Astrocyte (in vitro differentiated cells and primary cell): Measurements from ENCODE around the gene NDUFV2. TPM values are rescaled to one million over a fixed set of nuclear protein-coding genes. Genes with fewer than 3 reads are reported as not detected.
A peak's percentile ranks its signal among the peaks of the same experiment; 100 is the strongest.

Experiments used
- DNase-seq: peaks from one replicate; pipeline ENCODE4 v3.0.0-alpha.2; 2010; ENCODE audit warnings: low read depth
- FAIRE-seq: peaks from 2 replicates; lab custom pipeline; 2011; peaks lifted over from hg19 to GRCh38; lab: Jason Lieb, UNC
- H2AFZ ChIP-seq: 2 replicates; pipeline ENCODE4 v1.6.0; 2012; ENCODE audit warnings: low read depth, low read length, inconsistent platforms
- H3K27ac ChIP-seq: 2 replicates; pipeline ENCODE4 v1.5.1; 2011; ENCODE audit warnings: low read depth, low read length, inconsistent platforms
- H3K27me3 ChIP-seq: 2 replicates; pipeline ENCODE4 v1.6.0; 2011; ENCODE audit warnings: low read length, inconsistent platforms; ENCODE audit not compliant: insufficient read depth
- H3K36me3 ChIP-seq: 2 replicates; pipeline ENCODE4 v1.5.1; 2011; ENCODE audit warnings: low read length, inconsistent platforms; ENCODE audit not compliant: insufficient read depth
- H3K4me1 ChIP-seq: 2 replicates; pipeline ENCODE4 v1.5.1; 2011; ENCODE audit warnings: low read length, inconsistent platforms; ENCODE audit not compliant: insufficient read depth
- H3K4me2 ChIP-seq: 2 replicates; pipeline ENCODE4 v1.6.0; 2012; ENCODE audit warnings: low read length, inconsistent platforms
- H3K4me3 ChIP-seq: 2 replicates; pipeline ENCODE4 v1.5.1; 2011; ENCODE audit warnings: low read depth, mild to moderate bottlenecking, low read length, inconsistent platforms; ENCODE audit not compliant: insufficient read depth
- H3K79me2 ChIP-seq: 2 replicates; pipeline ENCODE4 v1.6.0; 2012; ENCODE audit warnings: mild to moderate bottlenecking, low read length, inconsistent platforms; ENCODE audit not compliant: insufficient read depth
- H3K9ac ChIP-seq: 2 replicates; pipeline ENCODE4 v1.6.0; 2012; ENCODE audit warnings: mild to moderate bottlenecking, low read length, inconsistent platforms
- H3K9me3 ChIP-seq: 2 replicates; pipeline ENCODE4 v1.5.1; 2012; ENCODE audit warnings: low read depth, mild to moderate bottlenecking, low read length, inconsistent platforms; ENCODE audit not compliant: insufficient read depth
- H4K20me1 ChIP-seq: 2 replicates; pipeline ENCODE4 v1.6.0; 2012; ENCODE audit warnings: low read length, inconsistent platforms; ENCODE audit not compliant: insufficient read depth
- H3K27ac Mint-ChIP-seq: one replicate; pipeline ENCODE4 v1.8.0; 2021; ENCODE audit warnings: mild to moderate bottlenecking, mixed read lengths; ENCODE audit not compliant: unreplicated experiment
- H3K27me3 Mint-ChIP-seq: one replicate; pipeline ENCODE4 v1.8.0; 2021; ENCODE audit warnings: low read depth, mixed read lengths; ENCODE audit not compliant: unreplicated experiment
- H3K36me3 Mint-ChIP-seq: one replicate; pipeline ENCODE4 v1.8.0; 2021; ENCODE audit warnings: low read depth, mixed read lengths; ENCODE audit not compliant: unreplicated experiment
- H3K4me1 Mint-ChIP-seq: one replicate; pipeline ENCODE4 v1.8.0; 2021; ENCODE audit warnings: low read depth, mixed read lengths; ENCODE audit not compliant: unreplicated experiment
- H3K4me3 Mint-ChIP-seq: one replicate; pipeline ENCODE4 v1.8.0; 2021; ENCODE audit warnings: mild to moderate bottlenecking, moderate library complexity, mixed read lengths; ENCODE audit not compliant: unreplicated experiment
- H3K9me3 Mint-ChIP-seq: one replicate; pipeline ENCODE4 v1.8.0; 2021; ENCODE audit warnings: mild to moderate bottlenecking, mixed read lengths; ENCODE audit not compliant: unreplicated experiment
- EZH2 ChIP-seq: IDR thresholded peaks from 2 replicates; pipeline ENCODE4 v1.6.1; 2012; ENCODE audit warnings: mild to moderate bottlenecking, low read length, inconsistent platforms; ENCODE audit not compliant: insufficient read depth
- total RNA-seq: library from RNA; stranded (reverse); gene quantifications from 2 replicates; pipeline ENCODE4 v1.2.1, GENCODE V29; 2021
- TF ChIP-seq, protein P1 (sequence below): IDR thresholded peaks from 2 replicates; pipeline ENCODE4 v1.5.1; 2011; ENCODE audit warnings: low read depth, mild to moderate bottlenecking, inconsistent platforms, low read length, moderate library complexity; ENCODE audit not compliant: insufficient read depth

The NDUFV2 gene
- total RNA-seq, 1 donor from 2014 or later = 120 TPM

DNA sequence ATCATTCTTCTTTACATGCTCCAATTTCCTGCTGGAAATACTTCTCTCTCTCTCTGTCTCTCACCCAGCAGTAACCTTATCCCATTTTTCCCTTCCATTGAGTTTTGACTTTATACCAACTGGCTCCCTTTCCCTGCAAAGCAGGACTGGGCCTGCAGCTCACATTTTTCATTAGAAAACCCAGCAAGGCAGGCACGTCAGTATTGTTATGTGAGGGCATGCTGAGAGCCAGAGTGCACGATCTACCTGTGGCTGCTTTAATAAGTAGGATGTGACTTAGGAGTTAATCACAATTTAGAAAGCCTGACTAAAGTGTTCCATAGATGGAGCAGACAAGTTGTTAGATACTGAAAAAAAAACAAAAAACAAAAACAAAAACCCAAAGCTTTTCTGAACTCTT lies 5.2 kb upstream of the NDUFV2 start:
- Histone ChIP-seq H3K9me3 (no peaks in the 10 kb centered on the region), H2AFZ (no peak overlapping the region), H3K4me3 (no peak overlapping the region), H3K4me2 (no peak overlapping the region), H3K36me3 (no peaks in the 10 kb centered on the region), H3K9ac (no peak overlapping the region), H3K4me1 (peaks cover 26% of the 10 kb centered on the region), H4K20me1 (no peaks in the 10 kb centered on the region), H3K27ac (no peak overlapping the region), H3K27me3 (no peaks in the 10 kb centered on the region), H3K79me2 (no peaks in the 10 kb centered on the region)
- Mint-ChIP-seq H3K27me3 (no peaks in the 10 kb centered on the region), H3K9me3 (peaks cover 1% of the 10 kb centered on the region), H3K36me3 (no peaks in the 10 kb centered on the region), H3K4me3 (no peak overlapping the region), H3K27ac (no peak overlapping the region), H3K4me1 (peaks cover 13% of the 10 kb centered on the region)
- no peak for TF ChIP-seq EZH2
- TF ChIP-seq, protein P1, sequence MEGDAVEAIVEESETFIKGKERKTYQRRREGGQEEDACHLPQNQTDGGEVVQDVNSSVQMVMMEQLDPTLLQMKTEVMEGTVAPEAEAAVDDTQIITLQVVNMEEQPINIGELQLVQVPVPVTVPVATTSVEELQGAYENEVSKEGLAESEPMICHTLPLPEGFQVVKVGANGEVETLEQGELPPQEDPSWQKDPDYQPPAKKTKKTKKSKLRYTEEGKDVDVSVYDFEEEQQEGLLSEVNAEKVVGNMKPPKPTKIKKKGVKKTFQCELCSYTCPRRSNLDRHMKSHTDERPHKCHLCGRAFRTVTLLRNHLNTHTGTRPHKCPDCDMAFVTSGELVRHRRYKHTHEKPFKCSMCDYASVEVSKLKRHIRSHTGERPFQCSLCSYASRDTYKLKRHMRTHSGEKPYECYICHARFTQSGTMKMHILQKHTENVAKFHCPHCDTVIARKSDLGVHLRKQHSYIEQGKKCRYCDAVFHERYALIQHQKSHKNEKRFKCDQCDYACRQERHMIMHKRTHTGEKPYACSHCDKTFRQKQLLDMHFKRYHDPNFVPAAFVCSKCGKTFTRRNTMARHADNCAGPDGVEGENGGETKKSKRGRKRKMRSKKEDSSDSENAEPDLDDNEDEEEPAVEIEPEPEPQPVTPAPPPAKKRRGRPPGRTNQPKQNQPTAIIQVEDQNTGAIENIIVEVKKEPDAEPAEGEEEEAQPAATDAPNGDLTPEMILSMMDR = no peak
- FAIRE-seq (no peak), DNase-seq (no peak)

DNA sequence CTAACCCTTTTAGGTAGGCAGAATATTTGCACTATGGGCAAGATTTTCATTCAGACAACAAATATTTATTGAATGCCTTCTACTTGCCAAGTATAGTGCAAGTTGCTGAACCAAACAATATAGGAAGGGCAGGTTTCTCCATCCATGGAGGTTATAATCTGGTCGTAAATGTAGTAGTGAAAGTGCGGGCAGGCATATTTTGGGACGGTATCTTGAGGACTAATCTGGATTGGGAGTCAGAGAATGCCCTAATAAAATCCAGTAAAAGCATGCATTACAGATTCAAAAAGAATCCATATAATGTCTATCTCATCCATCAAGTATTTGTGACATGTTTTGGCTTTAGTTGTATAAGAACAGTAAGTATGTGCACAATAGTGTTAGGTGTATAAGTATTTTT lies 1.7 kb upstream of the NDUFV2 start:
- Histone ChIP-seq H3K36me3 (no peaks in the 10 kb centered on the region), H3K4me2 (no peak overlapping the region), H3K4me3 (no peak overlapping the region), H3K79me2 (peaks cover 33% of the 10 kb centered on the region), H3K9ac (no peak overlapping the region), H3K9me3 (no peaks in the 10 kb centered on the region), H2AFZ (no peak overlapping the region), H3K27me3 (no peaks in the 10 kb centered on the region), H3K27ac (no peak overlapping the region), H4K20me1 (peaks cover 29% of the 10 kb centered on the region), H3K4me1 (peaks cover 16% of the 10 kb centered on the region)
- Mint-ChIP-seq H3K36me3 (no peaks in the 10 kb centered on the region), H3K4me3 (no peak overlapping the region), H3K27me3 (no peaks in the 10 kb centered on the region), H3K27ac (no peak overlapping the region), H3K9me3 (peaks cover 1% of the 10 kb centered on the region), H3K4me1 (peaks cover 7% of the 10 kb centered on the region)
- FAIRE-seq (no peak), DNase-seq (no peak)
- TF ChIP-seq EZH2 = no peak
- TF ChIP-seq, protein P1 = no peak

DNA sequence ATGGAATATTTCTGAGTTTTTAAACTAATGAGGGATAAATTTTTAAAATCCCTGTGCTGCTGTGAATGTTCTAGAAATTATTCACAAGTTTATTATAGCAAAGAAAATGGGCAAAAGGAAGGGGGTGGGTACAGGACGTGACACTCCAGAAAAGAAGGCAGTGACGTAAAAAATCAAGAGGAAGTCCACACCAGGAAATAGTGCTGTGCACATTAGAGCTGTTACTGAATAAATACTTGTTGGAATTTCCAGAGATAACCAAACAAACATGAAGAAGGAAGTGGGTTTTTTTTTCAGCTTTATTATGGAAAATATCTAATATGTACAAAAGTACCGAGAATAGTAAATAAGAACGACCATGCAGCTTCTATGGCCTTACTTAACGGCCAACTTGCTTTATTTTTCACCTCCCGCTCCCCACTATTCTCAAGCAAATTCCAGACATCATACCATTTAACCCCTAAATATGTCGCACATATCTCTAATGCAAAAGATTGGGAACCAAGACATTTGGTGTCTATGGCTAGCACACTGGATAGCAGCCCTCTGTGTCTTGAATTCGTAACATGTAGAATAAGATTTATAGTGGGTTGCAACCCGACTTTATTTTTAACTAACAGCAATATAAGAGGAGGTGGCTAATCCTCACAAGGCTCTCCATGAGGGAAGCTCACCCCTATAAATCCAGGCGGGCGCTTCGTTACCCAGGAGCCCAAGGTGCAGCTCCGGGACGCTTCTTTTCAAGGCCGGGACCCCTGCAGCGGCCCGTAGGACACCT lies 580 bp upstream of the NDUFV2 start:
- Histone ChIP-seq H3K27ac (peak overlapping the region; percentile 77), H3K36me3 (no peaks in the 10 kb centered on the region), H3K79me2 (peaks cover 44% of the 10 kb centered on the region), H3K4me3 (peak overlapping the region; percentile 96), H3K4me2 (peak overlapping the region; percentile 87), H4K20me1 (peaks cover 40% of the 10 kb centered on the region), H3K27me3 (no peaks in the 10 kb centered on the region), H2AFZ (peak overlapping the region; percentile 35), H3K4me1 (peaks cover 17% of the 10 kb centered on the region), H3K9ac (peak overlapping the region; percentile 94), H3K9me3 (no peaks in the 10 kb centered on the region)
- no peak for TF ChIP-seq EZH2
- TF ChIP-seq, protein P1 = no peak
- Mint-ChIP-seq H3K4me3 (peak overlapping the region; percentile 97), H3K27me3 (no peaks in the 10 kb centered on the region), H3K27ac (peak overlapping the region; percentile 60), H3K4me1 (peaks cover 16% of the 10 kb centered on the region), H3K9me3 (peaks cover 1% of the 10 kb centered on the region), H3K36me3 (no peaks in the 10 kb centered on the region)
- DNase-seq (peak; percentile 68), FAIRE-seq (no peak)
